ENCODE data around the gene SLC6A8. TPM values are rescaled to one million over a fixed set of nuclear protein-coding genes. Genes with fewer than 3 reads are reported as not detected.

The SLC6A8 gene
- total RNA-seq, 1 donor from 2014 or later = 74.1 TPM

- peaks cover 5% of the 10 kb centered on the region for H3K9me3 Mint-ChIP-seq (ENCODE audit: unreplicated experiment)
- H3K4me1 Mint-ChIP-seq (ENCODE audit: unreplicated experiment) = peaks cover 33% of the 10 kb centered on the region
- peak within 1 kb of the TSS; percentile 84 for H3K4me3 Mint-ChIP-seq (ENCODE audit: unreplicated experiment)
- H3K27ac Mint-ChIP-seq (ENCODE audit: unreplicated experiment) = peak within 1 kb of the TSS; percentile 78
- H3K27me3 Mint-ChIP-seq (ENCODE audit: unreplicated experiment) = no peaks in the 10 kb centered on the region
- TF ChIP-seq CTCF (IDR thresholded peaks at IDR 0.05) = no peak
- peaks cover 8% of the 10 kb centered on the region for H3K36me3 Mint-ChIP-seq (ENCODE audit: unreplicated experiment)
- DNase-seq (ENCODE audit: extremely low spot score, unreplicated experiment) = peak; percentile 97
These were observed 36.7 kb downstream of the SLC6A8 start, which contains the start of the genes ABCD1 and BCAP31 for GRCh38 chrX:153724252-153725038. ABCD1 (plus strand) TSS chrX:153724856; CDS start chrX:153725267, 411 bp downstream. BCAP31 (minus strand) TSS chrX:153724387; CDS start chrX:153723244, 1,143 bp downstream.

GRCh38 chrX:153725039-153725831 is 37.5 kb downstream of the SLC6A8 start:
- no peak for TF ChIP-seq CTCF (IDR thresholded peaks at IDR 0.05)
- no peaks in the 10 kb centered on the region for H3K27me3 Mint-ChIP-seq (ENCODE audit: unreplicated experiment)
- H3K4me1 Mint-ChIP-seq (ENCODE audit: unreplicated experiment) = peaks cover 33% of the 10 kb centered on the region
- DNase-seq (ENCODE audit: extremely low spot score, unreplicated experiment) = no peak
- peak overlapping the region; percentile 72 for H3K27ac Mint-ChIP-seq (ENCODE audit: unreplicated experiment)
- H3K36me3 Mint-ChIP-seq (ENCODE audit: unreplicated experiment) = peaks cover 6% of the 10 kb centered on the region
- H3K4me3 Mint-ChIP-seq (ENCODE audit: unreplicated experiment) = no peak overlapping the region
- H3K9me3 Mint-ChIP-seq (ENCODE audit: unreplicated experiment) = peaks cover 5% of the 10 kb centered on the region

GRCh38 chrX:153725832-153726285 is 38.1 kb downstream of the SLC6A8 start:
- no peak for DNase-seq (ENCODE audit: extremely low spot score, unreplicated experiment)
- H3K36me3 Mint-ChIP-seq (ENCODE audit: unreplicated experiment) = peaks cover 9% of the 10 kb centered on the region
- H3K4me1 Mint-ChIP-seq (ENCODE audit: unreplicated experiment) = peaks cover 34% of the 10 kb centered on the region
- no peaks in the 10 kb centered on the region for H3K27me3 Mint-ChIP-seq (ENCODE audit: unreplicated experiment)
- TF ChIP-seq CTCF (IDR thresholded peaks at IDR 0.05) = no peak
- peak overlapping the region; percentile 58 for H3K4me3 Mint-ChIP-seq (ENCODE audit: unreplicated experiment)
- peak overlapping the region; percentile 77 for H3K27ac Mint-ChIP-seq (ENCODE audit: unreplicated experiment)
- peaks cover 5% of the 10 kb centered on the region for H3K9me3 Mint-ChIP-seq (ENCODE audit: unreplicated experiment)

- Mint-ChIP-seq H3K4me3 (ENCODE audit: unreplicated experiment) (peak overlapping the region; percentile 58), H3K27ac (ENCODE audit: unreplicated experiment) (peak overlapping the region; percentile 77), H3K36me3 (ENCODE audit: unreplicated experiment) (peaks cover 12% of the 10 kb centered on the region), H3K27me3 (ENCODE audit: unreplicated experiment) (no peaks in the 10 kb centered on the region), H3K9me3 (ENCODE audit: unreplicated experiment) (peaks cover 9% of the 10 kb centered on the region), H3K4me1 (ENCODE audit: unreplicated experiment) (peaks cover 34% of the 10 kb centered on the region)
- no peak for TF ChIP-seq CTCF (IDR thresholded peaks at IDR 0.05)
- DNase-seq (ENCODE audit: extremely low spot score, unreplicated experiment) = no peak
These were observed 38.8 kb downstream of the SLC6A8 start for GRCh38 chrX:153726286-153727122.

All from osteocyte (in vitro differentiated cells).